CD8-positive, alpha-beta memory T cell (primary cell): ENCODE measurements around the gene RIMS4. TPM values are rescaled to one million over a fixed set of nuclear protein-coding genes. Genes with fewer than 3 reads are reported as not detected.

Experiments
- CTCF ChIA-PET: fragments of 350-600 bp; sonication (Branson Sonifier 250); formaldehyde crosslinking; loops from one replicate; lab custom pipeline; 2021; ENCODE audit warnings: antibody characterized with exemption; lab: Charles Lee
- POLR2A ChIA-PET: fragments of 350-600 bp; sonication (Branson Sonifier 250); formaldehyde crosslinking; loops from one replicate; lab custom pipeline; 2021; ENCODE audit warnings: antibody characterized with exemption; lab: Charles Lee
- DNase-seq, 5 donors: peaks; one replicate each; pipeline versions ENCODE4 v3.0.0 to v3.0.0-alpha.2; 2020 to 2022; ENCODE audit warnings: mixed read lengths in 1 of 5
- H3K27ac ChIP-seq: one replicate; pipeline ENCODE4 v1.7.0; 2013; ENCODE audit warnings: low read depth, mild to moderate bottlenecking, low read length, moderate library complexity
- H3K27me3 ChIP-seq: 2 replicates; pipeline ENCODE4 v1.7.0; 2013; ENCODE audit warnings: low read length, mild to moderate bottlenecking; ENCODE audit not compliant: insufficient read depth, poor library complexity, severe bottlenecking
- H3K36me3 ChIP-seq: 2 replicates; pipeline ENCODE4 v1.7.0; 2013; ENCODE audit warnings: mild to moderate bottlenecking, low read length, moderate library complexity; ENCODE audit not compliant: insufficient read depth
- H3K4me1 ChIP-seq: 2 replicates; pipeline ENCODE4 v1.7.0; 2013; ENCODE audit warnings: mild to moderate bottlenecking, low read length, moderate library complexity; ENCODE audit not compliant: insufficient read depth
- H3K4me3 ChIP-seq: 2 replicates; pipeline ENCODE4 v1.7.0; 2013; ENCODE audit warnings: mild to moderate bottlenecking, low read length
- H3K9me3 ChIP-seq: 2 replicates; pipeline ENCODE4 v1.7.0; 2013; ENCODE audit warnings: mild to moderate bottlenecking, low read length
- H3K27ac Mint-ChIP-seq, 8 donors: one replicate each; pipeline ENCODE4 v1.8.0; 2020 to 2021; ENCODE audit warnings: mixed read lengths in 8 of 8, mild to moderate bottlenecking in 6 of 8, inconsistent platforms in 3 of 8, moderate library complexity in 3 of 8
- H3K27me3 Mint-ChIP-seq, 2 donors: one replicate each; pipeline ENCODE4 v1.8.0; 2020 to 2021; ENCODE audit warnings: mixed read lengths in 2 of 2, mild to moderate bottlenecking in 1 of 2, moderate library complexity in 1 of 2
- H3K36me3 Mint-ChIP-seq, 3 donors: one replicate each; pipeline ENCODE4 v1.8.0; 2020 to 2021; ENCODE audit warnings: mixed read lengths in 3 of 3, inconsistent platforms in 1 of 3, mild to moderate bottlenecking in 1 of 3
- H3K4me1 Mint-ChIP-seq, 3 donors: one replicate each; pipeline ENCODE4 v1.8.0; 2020 to 2021; ENCODE audit warnings: mixed read lengths in 3 of 3, inconsistent platforms in 1 of 3, mild to moderate bottlenecking in 1 of 3
- H3K4me3 Mint-ChIP-seq, 7 donors: one replicate each; pipeline ENCODE4 v1.8.0; 2020 to 2021; ENCODE audit warnings: mixed read lengths in 7 of 7, mild to moderate bottlenecking in 6 of 7, moderate library complexity in 4 of 7, inconsistent platforms in 2 of 7
- H3K9me3 Mint-ChIP-seq, 5 donors: one replicate each; pipeline ENCODE4 v1.8.0; 2020 to 2022; ENCODE audit warnings: mixed read lengths in 5 of 5, mild to moderate bottlenecking in 3 of 5, moderate library complexity in 2 of 5, inconsistent platforms in 1 of 5
- polyA plus RNA-seq: library from polyadenylated mRNA; unstranded; fragments of 300-500 nt; fragmentation: Illumina TruSeq; gene quantifications from one replicate; pipeline ENCODE4 v1.2.3, GENCODE V29; 2021
- total RNA-seq, 2 experiments: library from RNA; stranded (reverse); gene quantifications; one replicate each; pipeline ENCODE4 v1.2.3, GENCODE V29; 2021

The RIMS4 gene
- total and polyA plus RNA-seq, 3 experiments from 2014 or later: not detected

- H3K27ac ChIP-seq: no peak overlapping the region
- Mint-ChIP-seq H3K27me3 (peaks cover 38 to 80% of the 10 kb centered on the region in 2 donors), H3K36me3 (peaks cover 0 to 6% (median 0%) of the 10 kb centered on the region in 3 donors), H3K4me3 (peak overlapping the region in 4 of 7 donors; percentile 40 to 90 (median 48)), H3K4me1 (peaks cover 7 to 20% (median 13%) of the 10 kb centered on the region in 3 donors), H3K9me3 (peaks cover 0 to 5% (median 2%) of the 10 kb centered on the region in 5 donors), H3K27ac (no peak overlapping the region)
- H3K27me3 ChIP-seq: peaks cover 39% of the 10 kb centered on the region
- ChIA-PET CTCF (no interaction called here), POLR2A (no interaction called here)
- DNase-seq: no peak
- no peak overlapping the region for H3K4me3 ChIP-seq
- no peaks in the 10 kb centered on the region for H3K36me3 ChIP-seq
- no peaks in the 10 kb centered on the region for H3K9me3 ChIP-seq
- no peaks in the 10 kb centered on the region for H3K4me1 ChIP-seq
Measured at GRCh38 chr20:44809380-44810060, 826 bp downstream of the RIMS4 start.

GRCh38 chr20:44807684-44808056 lies 2.7 kb downstream of the RIMS4 start:
- Mint-ChIP-seq H3K27ac (peak overlapping the region in 1 of 8 donors; percentile 20), H3K36me3 (peaks cover 0 to 6% (median 0%) of the 10 kb centered on the region in 3 donors), H3K27me3 (peaks cover 42 to 82% of the 10 kb centered on the region in 2 donors), H3K4me1 (peaks cover 7 to 20% (median 13%) of the 10 kb centered on the region in 3 donors), H3K9me3 (peaks cover 0 to 5% (median 0%) of the 10 kb centered on the region in 5 donors), H3K4me3 (no peak overlapping the region)
- Histone ChIP-seq H3K27me3 (peaks cover 37% of the 10 kb centered on the region), H3K36me3 (no peaks in the 10 kb centered on the region), H3K9me3 (no peaks in the 10 kb centered on the region), H3K4me1 (no peaks in the 10 kb centered on the region), H3K27ac (no peak overlapping the region), H3K4me3 (no peak overlapping the region)
- POLR2A ChIA-PET: no interaction called here
- DNase-seq: no peak
- CTCF ChIA-PET: no interaction called here

GRCh38 chr20:44807051-44807683 lies 3.2 kb downstream of the RIMS4 start:
- peaks cover 0 to 6% (median 0%) of the 10 kb centered on the region in 3 donors for H3K36me3 Mint-ChIP-seq
- no peak overlapping the region for H3K27ac ChIP-seq
- H3K4me3 Mint-ChIP-seq: no peak overlapping the region
- H3K27me3 Mint-ChIP-seq: peaks cover 41 to 79% of the 10 kb centered on the region in 2 donors
- ChIA-PET POLR2A (no interaction called here), CTCF (no interaction called here)
- H3K4me1 ChIP-seq: no peaks in the 10 kb centered on the region
- no peaks in the 10 kb centered on the region for H3K9me3 ChIP-seq
- H3K36me3 ChIP-seq: no peaks in the 10 kb centered on the region
- no peak overlapping the region for H3K27ac Mint-ChIP-seq
- peaks cover 33% of the 10 kb centered on the region for H3K27me3 ChIP-seq
- H3K9me3 Mint-ChIP-seq: peaks cover 0 to 5% (median 0%) of the 10 kb centered on the region in 5 donors
- DNase-seq: no peak
- H3K4me1 Mint-ChIP-seq: peaks cover 7 to 20% (median 13%) of the 10 kb centered on the region in 3 donors
- no peak overlapping the region for H3K4me3 ChIP-seq

GRCh38 chr20:44805979-44806620 lies 4.2 kb downstream of the RIMS4 start:
- ChIA-PET CTCF (no interaction called here), POLR2A (no interaction called here)
- H3K27me3 Mint-ChIP-seq: peaks cover 33 to 71% of the 10 kb centered on the region in 2 donors
- H3K4me1 Mint-ChIP-seq: peaks cover 3 to 15% (median 9%) of the 10 kb centered on the region in 3 donors
- no peak overlapping the region for H3K27ac ChIP-seq
- H3K4me3 ChIP-seq: no peak overlapping the region
- no peak for DNase-seq
- peaks cover 0 to 1% (median 0%) of the 10 kb centered on the region in 5 donors for H3K9me3 Mint-ChIP-seq
- no peaks in the 10 kb centered on the region for H3K9me3 ChIP-seq
- H3K36me3 ChIP-seq: no peaks in the 10 kb centered on the region
- peaks cover 29% of the 10 kb centered on the region for H3K27me3 ChIP-seq
- H3K4me1 ChIP-seq: no peaks in the 10 kb centered on the region
- peaks cover 0 to 4% (median 0%) of the 10 kb centered on the region in 3 donors for H3K36me3 Mint-ChIP-seq
- no peak overlapping the region for H3K4me3 Mint-ChIP-seq
- no peak overlapping the region for H3K27ac Mint-ChIP-seq

GRCh38 chr20:44805335-44805978 lies 4.9 kb downstream of the RIMS4 start:
- peaks cover 25% of the 10 kb centered on the region for H3K27me3 ChIP-seq
- H3K27me3 Mint-ChIP-seq: peaks cover 30 to 69% of the 10 kb centered on the region in 2 donors
- POLR2A ChIA-PET: no interaction called here

GRCh38 chr20:44803383-44803941 lies 6.9 kb downstream of the RIMS4 start:
- no peak overlapping the region for H3K4me3 Mint-ChIP-seq

More at GRCh38 chr20:44805335-44805978, 4.9 kb downstream of the RIMS4 start:
- Mint-ChIP-seq H3K36me3 (no peaks in the 10 kb centered on the region), H3K4me1 (peaks cover 0 to 12% (median 5%) of the 10 kb centered on the region in 3 donors), H3K4me3 (no peak overlapping the region), H3K9me3 (no peaks in the 10 kb centered on the region), H3K27ac (no peak overlapping the region)
- DNase-seq: no peak
- H3K4me3 ChIP-seq: no peak overlapping the region
- no peaks in the 10 kb centered on the region for H3K9me3 ChIP-seq
- no peaks in the 10 kb centered on the region for H3K4me1 ChIP-seq
- no peaks in the 10 kb centered on the region for H3K36me3 ChIP-seq
- CTCF ChIA-PET: no interaction called here
- no peak overlapping the region for H3K27ac ChIP-seq

GRCh38 chr20:44802702-44803101 lies 7.6 kb downstream of the RIMS4 start:
- no peak overlapping the region for H3K4me3 ChIP-seq
- H3K4me1 Mint-ChIP-seq: no peaks in the 10 kb centered on the region
- H3K9me3 Mint-ChIP-seq: no peaks in the 10 kb centered on the region
- H3K27me3 Mint-ChIP-seq: peaks cover 16 to 50% of the 10 kb centered on the region in 2 donors
- H3K4me1 ChIP-seq: no peaks in the 10 kb centered on the region
- DNase-seq: no peak
- no peaks in the 10 kb centered on the region for H3K36me3 Mint-ChIP-seq
- peak overlapping the region in 1 of 8 donors; percentile 13 for H3K27ac Mint-ChIP-seq
- no peak overlapping the region for H3K4me3 Mint-ChIP-seq
- H3K27me3 ChIP-seq: peaks cover 11% of the 10 kb centered on the region
- POLR2A ChIA-PET: no interaction called here
- no peaks in the 10 kb centered on the region for H3K36me3 ChIP-seq
- H3K9me3 ChIP-seq: no peaks in the 10 kb centered on the region
- no peak overlapping the region for H3K27ac ChIP-seq
- CTCF ChIA-PET: no interaction called here

More at GRCh38 chr20:44803383-44803941, 6.9 kb downstream of the RIMS4 start:
- H3K27me3 ChIP-seq: peaks cover 18% of the 10 kb centered on the region
- no peak overlapping the region for H3K27ac Mint-ChIP-seq
- DNase-seq: no peak
- POLR2A ChIA-PET: no interaction called here
- CTCF ChIA-PET: no interaction called here
- H3K4me1 Mint-ChIP-seq: no peaks in the 10 kb centered on the region
- H3K4me1 ChIP-seq: no peaks in the 10 kb centered on the region
- no peaks in the 10 kb centered on the region for H3K9me3 Mint-ChIP-seq
- H3K27me3 Mint-ChIP-seq: peaks cover 22 to 58% of the 10 kb centered on the region in 2 donors
- no peaks in the 10 kb centered on the region for H3K36me3 ChIP-seq
- no peaks in the 10 kb centered on the region for H3K9me3 ChIP-seq
- H3K27ac ChIP-seq: no peak overlapping the region
- no peaks in the 10 kb centered on the region for H3K36me3 Mint-ChIP-seq
- no peak overlapping the region for H3K4me3 ChIP-seq
